Neuronal stem cell (in vitro differentiated cells): ENCODE data around the gene NDUFA13.

ENCODE experiments used
- DNase-seq: peaks from one replicate; pipeline ENCODE4 v3.0.0-alpha.2; 2013; ENCODE audit warnings: low spot score
- H2AFZ ChIP-seq: one replicate; pipeline ENCODE4 v1.6.1; 2013; ENCODE audit warnings: mild to moderate bottlenecking, low read length, inconsistent platforms
- H2AK5ac ChIP-seq: 2 replicates; pipeline ENCODE4 v1.6.1; 2013; ENCODE audit warnings: low read depth, mild to moderate bottlenecking, inconsistent platforms, low read length, moderate library complexity, mixed read lengths
- H2BK120ac ChIP-seq: 2 replicates; pipeline ENCODE4 v1.6.1; 2013; ENCODE audit warnings: low read depth, mild to moderate bottlenecking, inconsistent platforms, low read length, moderate library complexity, mixed read lengths
- H2BK12ac ChIP-seq: one replicate; pipeline ENCODE4 v1.6.1; 2013; ENCODE audit warnings: low read length, inconsistent platforms
- H2BK15ac ChIP-seq: 2 replicates; pipeline ENCODE4 v1.6.1; 2013; ENCODE audit warnings: mild to moderate bottlenecking, low read length, inconsistent platforms, mixed read lengths
- H2BK5ac ChIP-seq: one replicate; pipeline ENCODE4 v1.6.1; 2013; ENCODE audit warnings: inconsistent platforms, mild to moderate bottlenecking, low read length, moderate library complexity
- H3K14ac ChIP-seq: one replicate; pipeline ENCODE4 v1.6.1; 2013; ENCODE audit warnings: low read length, inconsistent platforms
- H3K18ac ChIP-seq: 2 replicates; pipeline ENCODE4 v1.6.1; 2013; ENCODE audit warnings: low read length, inconsistent platforms
- H3K23ac ChIP-seq: 2 replicates; pipeline ENCODE4 v1.6.1; 2013; ENCODE audit warnings: low read depth, mild to moderate bottlenecking, mixed read lengths, low read length, inconsistent platforms; ENCODE audit not compliant: poor library complexity
- H3K27ac ChIP-seq: replicated peaks from 3 replicates; pipeline ENCODE4 v1.5.1; 2013; ENCODE audit warnings: low read length, inconsistent platforms
- H3K27me3 ChIP-seq, 3 experiments: 2 replicates each; pipeline ENCODE4 v1.6.1; 2013; ENCODE audit warnings: low read length in 3 of 3, mild to moderate bottlenecking in 2 of 3, inconsistent platforms in 1 of 3, low read depth in 1 of 3, mixed read lengths in 1 of 3, moderate library complexity in 1 of 3; ENCODE audit not compliant: control insufficient read depth in 3 of 3, insufficient read depth in 3 of 3
- H3K36me3 ChIP-seq, 2 donors: replicated peaks in 1 of 2; 2 replicates each; pipeline ENCODE4 v1.6.1; 2013; ENCODE audit warnings: low read length in 2 of 2; ENCODE audit not compliant: control insufficient read depth in 2 of 2, insufficient read depth in 2 of 2
- H3K4ac ChIP-seq: 2 replicates; pipeline ENCODE4 v1.6.1; 2013; ENCODE audit warnings: inconsistent platforms, mild to moderate bottlenecking, low read length, moderate library complexity
- H3K4me1 ChIP-seq, 2 donors: 1 replicate in 1 of 2; 2 replicates in 1 of 2; pipeline ENCODE4 v1.6.1; 2013; ENCODE audit warnings: low read length in 2 of 2, low read depth in 1 of 2; ENCODE audit not compliant: control insufficient read depth in 2 of 2, insufficient read depth in 1 of 2
- H3K4me2 ChIP-seq: one replicate; pipeline ENCODE4 v1.6.1; 2013; ENCODE audit warnings: mild to moderate bottlenecking, low read length, inconsistent platforms; ENCODE audit not compliant: insufficient read depth, poor library complexity, severe bottlenecking
- H3K4me3 ChIP-seq, 2 donors: 2 replicates each; pipeline ENCODE4 v1.5.1; 2013; ENCODE audit warnings: low read length in 2 of 2, mild to moderate bottlenecking in 2 of 2, inconsistent platforms in 1 of 2, moderate library complexity in 1 of 2
- H3K79me1 ChIP-seq: one replicate; pipeline ENCODE4 v1.6.1; 2013; ENCODE audit warnings: low read depth, mild to moderate bottlenecking, inconsistent platforms, low read length, moderate library complexity
- H3K9ac ChIP-seq: one replicate; pipeline ENCODE4 v1.6.1; 2013; ENCODE audit warnings: mild to moderate bottlenecking, low read depth, low read length, inconsistent platforms; ENCODE audit not compliant: poor library complexity
- H3K9me3 ChIP-seq, 2 donors: replicated peaks in 1 of 2; 2 replicates each; pipeline versions ENCODE3 to v1.6.1; 2013; ENCODE audit warnings: low read length in 2 of 2, mild to moderate bottlenecking in 2 of 2, inconsistent platforms in 1 of 2, low read depth in 1 of 2, mixed read lengths in 1 of 2, moderate library complexity in 1 of 2; ENCODE audit not compliant: control insufficient read depth in 2 of 2, insufficient read depth in 1 of 2
- H4K8ac ChIP-seq: one replicate; pipeline ENCODE4 v1.6.1; 2013; ENCODE audit warnings: low read depth, mild to moderate bottlenecking, inconsistent platforms, low read length, moderate library complexity
- H4K91ac ChIP-seq: one replicate; pipeline ENCODE4 v1.6.1; 2013; ENCODE audit warnings: low read length, low read depth, mild to moderate bottlenecking, inconsistent platforms; ENCODE audit not compliant: poor library complexity
- WGBS, 2 donors: extraction: QIAGEN DNeasy Blood & Tissue Kit; methylation state at CpG; one replicate each; pipeline ENCODE4 v1.1.7; 2013; ENCODE audit warnings: missing lambda C conversion rate in 2 of 2, mixed read lengths in 1 of 2; ENCODE audit not compliant: insufficient read length in 2 of 2, insufficient replicate concordance in 1 of 2; ENCODE audit errors: extremely low coverage in 2 of 2; 5-methylcytosine and 5-hydroxymethylcytosine counted together

Gene NDUFA13

GRCh38 chr19:19553670-19554069 is 37.6 kb downstream of the NDUFA13 start:
- no peak overlapping the region for H3K4ac ChIP-seq
- H3K27ac ChIP-seq, result no peak overlapping the region
- H3K79me1 ChIP-seq, result no peaks in the 10 kb centered on the region
- H2AFZ ChIP-seq, result peak overlapping the region; percentile 35
- peak overlapping the region; percentile 38 for H2BK120ac ChIP-seq
- no peak overlapping the region for H4K91ac ChIP-seq
- H3K9me3 ChIP-seq, result no peaks in the 10 kb centered on the region
- no peak overlapping the region for H3K14ac ChIP-seq
- H3K18ac ChIP-seq, result peak overlapping the region; percentile 88
- H4K8ac ChIP-seq, result peak overlapping the region; percentile 99
- peak overlapping the region; percentile 99 for H2BK15ac ChIP-seq
- no peak for DNase-seq
- H3K4me2 ChIP-seq, result no peak overlapping the region
- no peak overlapping the region for H3K4me3 ChIP-seq
- H3K36me3 ChIP-seq, result no peaks in the 10 kb centered on the region
- H2AK5ac ChIP-seq, result peak overlapping the region; percentile 73
- no peaks in the 10 kb centered on the region for H3K27me3 ChIP-seq
- H3K4me1 ChIP-seq, result peaks cover 0 to 2% of the 10 kb centered on the region in 2 donors
- H2BK12ac ChIP-seq, result no peak overlapping the region
- peak overlapping the region; percentile 58 for H3K23ac ChIP-seq
- WGBS, 2 donors, result no CpG with 5 or more reads among the region's 10 CpGs
- H2BK5ac ChIP-seq, result peak overlapping the region; percentile 68
- H3K9ac ChIP-seq, result no peak overlapping the region

- Histone ChIP-seq H3K4me1 (peaks cover 0 to 2% of the 10 kb centered on the region in 2 donors), H3K4me2 (no peak overlapping the region), H2AFZ (peak overlapping the region; percentile 35), H3K14ac (no peak overlapping the region), H2BK120ac (peak overlapping the region; percentile 38), H3K4me3 (no peak overlapping the region), H2BK5ac (peak overlapping the region; percentile 68), H3K4ac (no peak overlapping the region), H3K18ac (peak overlapping the region; percentile 88), H3K79me1 (peaks cover 3% of the 10 kb centered on the region), H2AK5ac (peak overlapping the region; percentile 73), H3K27ac (no peak overlapping the region), H3K9me3 (no peaks in the 10 kb centered on the region), H3K9ac (no peak overlapping the region), H2BK15ac (peak overlapping the region; percentile 99), H4K91ac (no peak overlapping the region), H4K8ac (peak overlapping the region; percentile 99), H2BK12ac (no peak overlapping the region), H3K27me3 (no peaks in the 10 kb centered on the region), H3K23ac (peak overlapping the region; percentile 58), H3K36me3 (no peaks in the 10 kb centered on the region)
- WGBS, 2 donors, result no CpG with 5 or more reads among the region's 34 CpGs
- DNase-seq, result no peak
Measured at GRCh38 chr19:19554074-19555023, 38.3 kb downstream of the NDUFA13 start.

- H2BK15ac ChIP-seq, result no peak overlapping the region
- H4K91ac ChIP-seq, result no peak overlapping the region
- H3K9me3 ChIP-seq, result no peaks in the 10 kb centered on the region
- no peak overlapping the region for H3K9ac ChIP-seq
- no peak overlapping the region for H2BK120ac ChIP-seq
- no peaks in the 10 kb centered on the region for H3K4me1 ChIP-seq
- no peak overlapping the region for H3K27ac ChIP-seq
- no peak overlapping the region for H3K4me3 ChIP-seq
- no peaks in the 10 kb centered on the region for H3K27me3 ChIP-seq
- H3K4me2 ChIP-seq, result no peak overlapping the region
- no peak for DNase-seq
- no CpG with 5 or more reads among the region's 15 CpGs for whole genome bisulfite sequencing, 2 donors
- H2AFZ ChIP-seq, result no peak overlapping the region
- H3K18ac ChIP-seq, result no peak overlapping the region
- H3K4ac ChIP-seq, result no peak overlapping the region
- no peak overlapping the region for H2BK5ac ChIP-seq
- no peak overlapping the region for H3K23ac ChIP-seq
- H3K14ac ChIP-seq, result no peak overlapping the region
- H2AK5ac ChIP-seq, result peak overlapping the region; percentile 41
- no peaks in the 10 kb centered on the region for H3K36me3 ChIP-seq
- H3K79me1 ChIP-seq, result peaks cover 3% of the 10 kb centered on the region
- no peak overlapping the region for H4K8ac ChIP-seq
- H2BK12ac ChIP-seq, result no peak overlapping the region
Measured at GRCh38 chr19:19558055-19558454, 42.0 kb downstream of the NDUFA13 start.

- Histone ChIP-seq H3K79me1 (peaks cover 3% of the 10 kb centered on the region), H2BK15ac (peak overlapping the region; percentile 26), H3K36me3 (no peaks in the 10 kb centered on the region), H4K91ac (no peak overlapping the region), H2BK120ac (no peak overlapping the region), H3K4ac (no peak overlapping the region), H3K4me2 (no peak overlapping the region), H3K4me3 (no peak overlapping the region), H3K18ac (no peak overlapping the region), H4K8ac (no peak overlapping the region), H2BK5ac (no peak overlapping the region), H3K14ac (peak overlapping the region; percentile 4), H3K4me1 (no peaks in the 10 kb centered on the region), H3K23ac (peak overlapping the region; percentile 73), H2BK12ac (peak overlapping the region; percentile 41), H2AFZ (no peak overlapping the region), H2AK5ac (peak overlapping the region; percentile 41), H3K9me3 (no peaks in the 10 kb centered on the region), H3K9ac (no peak overlapping the region), H3K27ac (no peak overlapping the region), H3K27me3 (no peaks in the 10 kb centered on the region)
- WGBS, 2 donors, result no CpG with 5 or more reads among the region's 16 CpGs
- no peak for DNase-seq
Measured at GRCh38 chr19:19558636-19559035, 42.6 kb downstream of the NDUFA13 start.
